Loucy (cell line): ENCODE measurements around the gene IL20.

Experiments
- EZH2phosphoT487 ChIP-seq: fragments of 200-600 bp; IDR thresholded peaks from 2 replicates; pipeline ENCODE4 v1.6.1; 2018; ENCODE audit warnings: antibody characterized with exemption, mild to moderate bottlenecking, moderate library complexity, borderline replicate concordance
- TF ChIP-seq, protein P1 (sequence below): fragments of 200-600 bp; sonication (generic); conservative IDR thresholded peaks from 2 replicates; pipeline ENCODE4 v1.5.1; 2014; ENCODE audit warnings: mild to moderate bottlenecking, antibody characterized with exemption, low read length

DNA sequence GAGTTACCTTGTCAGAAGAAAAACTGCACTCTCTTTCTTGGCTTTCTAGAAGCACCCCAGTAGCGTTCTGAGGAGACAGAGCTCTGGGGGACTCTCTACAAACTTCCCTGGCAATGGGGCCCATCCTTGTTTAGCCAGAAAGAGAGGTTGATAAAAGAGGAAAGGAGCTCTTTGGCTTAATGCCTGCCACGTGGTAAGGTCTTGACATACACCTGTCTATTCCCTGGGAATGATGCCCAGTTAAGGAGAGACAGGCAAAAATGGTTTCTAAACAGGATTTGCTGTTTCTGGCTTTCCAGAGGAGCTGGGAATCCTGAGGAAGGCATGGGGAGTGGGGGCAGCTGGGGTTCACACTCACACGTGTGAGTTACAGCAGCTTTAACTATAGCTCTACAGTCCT is 30.2 kb upstream of the IL20 start:
- TF ChIP-seq, protein P1, sequence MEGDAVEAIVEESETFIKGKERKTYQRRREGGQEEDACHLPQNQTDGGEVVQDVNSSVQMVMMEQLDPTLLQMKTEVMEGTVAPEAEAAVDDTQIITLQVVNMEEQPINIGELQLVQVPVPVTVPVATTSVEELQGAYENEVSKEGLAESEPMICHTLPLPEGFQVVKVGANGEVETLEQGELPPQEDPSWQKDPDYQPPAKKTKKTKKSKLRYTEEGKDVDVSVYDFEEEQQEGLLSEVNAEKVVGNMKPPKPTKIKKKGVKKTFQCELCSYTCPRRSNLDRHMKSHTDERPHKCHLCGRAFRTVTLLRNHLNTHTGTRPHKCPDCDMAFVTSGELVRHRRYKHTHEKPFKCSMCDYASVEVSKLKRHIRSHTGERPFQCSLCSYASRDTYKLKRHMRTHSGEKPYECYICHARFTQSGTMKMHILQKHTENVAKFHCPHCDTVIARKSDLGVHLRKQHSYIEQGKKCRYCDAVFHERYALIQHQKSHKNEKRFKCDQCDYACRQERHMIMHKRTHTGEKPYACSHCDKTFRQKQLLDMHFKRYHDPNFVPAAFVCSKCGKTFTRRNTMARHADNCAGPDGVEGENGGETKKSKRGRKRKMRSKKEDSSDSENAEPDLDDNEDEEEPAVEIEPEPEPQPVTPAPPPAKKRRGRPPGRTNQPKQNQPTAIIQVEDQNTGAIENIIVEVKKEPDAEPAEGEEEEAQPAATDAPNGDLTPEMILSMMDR: no peak
- TF ChIP-seq EZH2phosphoT487: no peak
